Fibroblast of the conjunctiva (primary cell): ENCODE data around the gene VWC2L.
A peak's percentile ranks its signal among the peaks of the same experiment; 100 is the strongest.

Experiments used
- DNase-seq: peaks from one replicate; pipeline ENCODE4 v3.0.0-alpha.2; 2010; ENCODE audit warnings: low read depth

VWC2L gene

GRCh38 chr2:214542295-214542694, 131.4 kb downstream of the VWC2L start:
- no peak for DNase-seq

GRCh38 chr2:214542866-214543265, 132.0 kb downstream of the VWC2L start:
- no peak for DNase-seq

- peak; percentile 2 for DNase-seq
Observed at GRCh38 chr2:214543386-214543955, 132.6 kb downstream of the VWC2L start.

GRCh38 chr2:214545898-214546542, 135.2 kb downstream of the VWC2L start:
- DNase-seq = no peak

- DNase-seq = no peak
Observed at GRCh38 chr2:214547931-214548330, 137.1 kb downstream of the VWC2L start.

GRCh38 chr2:214549946-214550345, 139.1 kb downstream of the VWC2L start:
- peak; percentile 2 for DNase-seq

- no peak for DNase-seq
Observed at GRCh38 chr2:214550786-214551185, 139.9 kb downstream of the VWC2L start.

- no peak for DNase-seq
Observed at GRCh38 chr2:214557884-214558283, 147.0 kb downstream of the VWC2L start.

- no peak for DNase-seq
Observed at GRCh38 chr2:214558341-214558740, 147.5 kb downstream of the VWC2L start.

- DNase-seq = no peak
Observed at GRCh38 chr2:214560176-214560575, 149.3 kb downstream of the VWC2L start.

GRCh38 chr2:214560618-214561190, 149.8 kb downstream of the VWC2L start:
- no peak for DNase-seq

GRCh38 chr2:214565246-214565645, 154.4 kb downstream of the VWC2L start:
- no peak for DNase-seq

GRCh38 chr2:214566457-214566856, 155.6 kb downstream of the VWC2L start:
- no peak for DNase-seq

- no peak for DNase-seq
Observed at GRCh38 chr2:214569419-214570035, 158.7 kb downstream of the VWC2L start.

- DNase-seq = no peak
Observed at GRCh38 chr2:214574084-214574781, 163.4 kb downstream of the VWC2L start.

- no peak for DNase-seq
Observed at GRCh38 chr2:214575030-214575429, 164.2 kb downstream of the VWC2L start.

- DNase-seq = no peak
Observed at GRCh38 chr2:214575465-214575864, 164.6 kb downstream of the VWC2L start.

- DNase-seq = no peak
Observed at GRCh38 chr2:214577769-214578168, 166.9 kb downstream of the VWC2L start.

GRCh38 chr2:214578442-214578841, 167.6 kb downstream of the VWC2L start:
- DNase-seq = no peak

GRCh38 chr2:214579035-214579434, 168.2 kb downstream of the VWC2L start:
- no peak for DNase-seq

GRCh38 chr2:214587442-214587841, 176.6 kb downstream of the VWC2L start:
- no peak for DNase-seq

- DNase-seq = no peak
Observed at GRCh38 chr2:214591366-214591765, 180.5 kb downstream of the VWC2L start.

GRCh38 chr2:214592011-214592410, 181.2 kb downstream of the VWC2L start:
- no peak for DNase-seq
